ENCODE data around the gene ADGRD1. TPM values are rescaled to one million over a fixed set of nuclear protein-coding genes. Genes with fewer than 3 reads are reported as not detected.

Gene ADGRD1
- total RNA-seq, 1 donor from 2014 or later, result 1.0 TPM

- Mint-ChIP-seq H3K9me3 (ENCODE audit: unreplicated experiment) (peaks cover 5% of the 10 kb centered on the region), H3K36me3 (ENCODE audit: unreplicated experiment) (no peaks in the 10 kb centered on the region), H3K27ac (ENCODE audit: unreplicated experiment) (no peak overlapping the region), H3K27me3 (ENCODE audit: unreplicated experiment) (peaks cover 3% of the 10 kb centered on the region), H3K4me3 (ENCODE audit: unreplicated experiment) (no peak overlapping the region), H3K4me1 (ENCODE audit: unreplicated experiment) (peaks cover 7% of the 10 kb centered on the region)
- no peak for DNase-seq (ENCODE audit: extremely low spot score, unreplicated experiment)
- TF ChIP-seq, protein P1, sequence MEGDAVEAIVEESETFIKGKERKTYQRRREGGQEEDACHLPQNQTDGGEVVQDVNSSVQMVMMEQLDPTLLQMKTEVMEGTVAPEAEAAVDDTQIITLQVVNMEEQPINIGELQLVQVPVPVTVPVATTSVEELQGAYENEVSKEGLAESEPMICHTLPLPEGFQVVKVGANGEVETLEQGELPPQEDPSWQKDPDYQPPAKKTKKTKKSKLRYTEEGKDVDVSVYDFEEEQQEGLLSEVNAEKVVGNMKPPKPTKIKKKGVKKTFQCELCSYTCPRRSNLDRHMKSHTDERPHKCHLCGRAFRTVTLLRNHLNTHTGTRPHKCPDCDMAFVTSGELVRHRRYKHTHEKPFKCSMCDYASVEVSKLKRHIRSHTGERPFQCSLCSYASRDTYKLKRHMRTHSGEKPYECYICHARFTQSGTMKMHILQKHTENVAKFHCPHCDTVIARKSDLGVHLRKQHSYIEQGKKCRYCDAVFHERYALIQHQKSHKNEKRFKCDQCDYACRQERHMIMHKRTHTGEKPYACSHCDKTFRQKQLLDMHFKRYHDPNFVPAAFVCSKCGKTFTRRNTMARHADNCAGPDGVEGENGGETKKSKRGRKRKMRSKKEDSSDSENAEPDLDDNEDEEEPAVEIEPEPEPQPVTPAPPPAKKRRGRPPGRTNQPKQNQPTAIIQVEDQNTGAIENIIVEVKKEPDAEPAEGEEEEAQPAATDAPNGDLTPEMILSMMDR (IDR thresholded peaks at IDR 0.05), result no peak
These were observed 193.6 kb downstream of the ADGRD1 start for GRCh38 chr12:131147293-131147692.

DNA sequence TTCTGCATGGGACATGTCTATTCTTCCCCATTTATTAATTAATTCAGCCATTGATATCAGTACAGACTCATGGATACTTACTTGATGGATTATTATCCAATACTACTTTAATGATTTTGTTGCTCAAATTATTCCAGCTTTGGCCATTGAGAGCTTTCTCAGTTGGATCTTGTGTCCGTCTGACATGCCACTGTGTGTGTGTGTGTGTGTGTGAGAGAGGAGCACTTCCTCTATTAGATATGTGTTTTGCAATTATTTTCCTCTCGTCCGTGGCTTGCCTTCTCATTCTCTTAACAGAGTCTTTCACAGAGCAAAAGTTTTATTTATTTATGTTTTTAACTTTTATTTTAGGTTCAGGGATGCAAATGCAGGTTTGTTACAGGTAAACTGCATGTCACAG is 194.2 kb downstream of the ADGRD1 start:
- Mint-ChIP-seq H3K4me1 (ENCODE audit: unreplicated experiment) (peaks cover 5% of the 10 kb centered on the region), H3K27me3 (ENCODE audit: unreplicated experiment) (peaks cover 3% of the 10 kb centered on the region), H3K9me3 (ENCODE audit: unreplicated experiment) (peaks cover 5% of the 10 kb centered on the region), H3K36me3 (ENCODE audit: unreplicated experiment) (no peaks in the 10 kb centered on the region), H3K4me3 (ENCODE audit: unreplicated experiment) (no peak overlapping the region), H3K27ac (ENCODE audit: unreplicated experiment) (no peak overlapping the region)
- TF ChIP-seq, protein P1 (IDR thresholded peaks at IDR 0.05), result no peak
- DNase-seq (ENCODE audit: extremely low spot score, unreplicated experiment), result no peak

DNA sequence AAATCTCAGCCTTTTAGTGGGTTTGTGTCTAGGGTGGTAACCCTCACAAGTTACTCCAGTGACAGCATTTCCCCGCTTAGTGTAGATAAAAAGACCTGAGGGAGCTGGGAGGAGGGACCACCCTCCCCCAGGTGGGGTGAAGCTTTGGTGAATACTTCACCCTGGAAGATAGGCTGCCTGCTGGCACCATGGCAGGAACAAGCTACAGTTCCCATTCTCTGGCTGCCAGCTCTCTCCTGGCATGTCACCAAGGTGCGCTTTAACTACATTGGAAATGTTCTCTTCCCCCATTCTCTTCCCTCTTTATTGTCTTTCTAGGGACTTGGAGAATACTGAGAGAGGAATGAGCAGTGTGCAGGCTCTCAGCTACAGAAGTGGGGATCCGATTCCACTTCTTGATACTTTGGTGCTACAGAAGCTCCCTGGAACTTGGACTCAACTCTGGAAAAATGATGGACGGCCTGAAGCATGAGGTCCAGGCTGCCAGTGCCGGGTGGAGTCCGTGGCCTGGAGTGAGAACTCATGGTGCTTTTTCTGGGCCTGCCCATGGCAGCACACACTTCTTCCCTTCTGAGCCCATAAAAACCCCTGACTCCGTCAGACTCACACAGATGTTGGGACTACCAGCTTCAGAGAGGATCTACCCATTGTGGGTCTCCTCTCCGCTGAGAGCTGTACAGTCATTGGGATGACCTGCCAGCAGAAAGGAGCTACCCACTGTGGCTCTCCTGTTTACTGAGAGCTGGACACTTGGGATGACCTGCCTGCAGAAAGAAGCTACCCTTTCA is 198.0 kb downstream of the ADGRD1 start:
- TF ChIP-seq, protein P1 (IDR thresholded peaks at IDR 0.05), result no peak
- Mint-ChIP-seq H3K9me3 (ENCODE audit: unreplicated experiment) (peaks cover 5% of the 10 kb centered on the region), H3K4me1 (ENCODE audit: unreplicated experiment) (no peaks in the 10 kb centered on the region), H3K27ac (ENCODE audit: unreplicated experiment) (no peak overlapping the region), H3K27me3 (ENCODE audit: unreplicated experiment) (peaks cover 3% of the 10 kb centered on the region), H3K4me3 (ENCODE audit: unreplicated experiment) (no peak overlapping the region), H3K36me3 (ENCODE audit: unreplicated experiment) (no peaks in the 10 kb centered on the region)
- DNase-seq (ENCODE audit: extremely low spot score, unreplicated experiment), result peak; percentile 51

DNA sequence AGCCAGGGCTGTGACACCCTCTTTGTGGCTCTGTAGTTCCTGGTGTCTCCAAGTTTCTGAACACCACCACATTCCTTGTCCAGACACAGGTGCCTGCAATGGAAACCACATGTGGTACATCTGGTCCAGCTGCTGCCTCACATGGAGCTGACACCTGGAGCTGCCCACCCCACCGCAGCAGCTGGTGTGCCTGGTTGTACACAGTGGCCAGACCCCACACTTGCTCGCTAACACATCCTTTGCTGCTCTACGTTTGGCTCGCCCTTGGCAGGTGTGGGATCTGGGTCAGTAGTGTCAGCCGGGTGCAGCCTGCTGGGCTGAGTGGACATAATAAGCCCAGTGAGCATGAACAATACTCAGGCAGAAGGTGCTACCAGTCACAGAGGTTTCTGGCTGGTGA is 198.9 kb downstream of the ADGRD1 start:
- H3K27ac Mint-ChIP-seq (ENCODE audit: unreplicated experiment), result no peak overlapping the region
- no peak overlapping the region for H3K4me3 Mint-ChIP-seq (ENCODE audit: unreplicated experiment)
- H3K27me3 Mint-ChIP-seq (ENCODE audit: unreplicated experiment), result peaks cover 3% of the 10 kb centered on the region
- no peaks in the 10 kb centered on the region for H3K36me3 Mint-ChIP-seq (ENCODE audit: unreplicated experiment)
- TF ChIP-seq, protein P1 (IDR thresholded peaks at IDR 0.05), result no peak
- peaks cover 5% of the 10 kb centered on the region for H3K9me3 Mint-ChIP-seq (ENCODE audit: unreplicated experiment)
- no peaks in the 10 kb centered on the region for H3K4me1 Mint-ChIP-seq (ENCODE audit: unreplicated experiment)
- DNase-seq (ENCODE audit: extremely low spot score, unreplicated experiment), result peak; percentile 69

DNA sequence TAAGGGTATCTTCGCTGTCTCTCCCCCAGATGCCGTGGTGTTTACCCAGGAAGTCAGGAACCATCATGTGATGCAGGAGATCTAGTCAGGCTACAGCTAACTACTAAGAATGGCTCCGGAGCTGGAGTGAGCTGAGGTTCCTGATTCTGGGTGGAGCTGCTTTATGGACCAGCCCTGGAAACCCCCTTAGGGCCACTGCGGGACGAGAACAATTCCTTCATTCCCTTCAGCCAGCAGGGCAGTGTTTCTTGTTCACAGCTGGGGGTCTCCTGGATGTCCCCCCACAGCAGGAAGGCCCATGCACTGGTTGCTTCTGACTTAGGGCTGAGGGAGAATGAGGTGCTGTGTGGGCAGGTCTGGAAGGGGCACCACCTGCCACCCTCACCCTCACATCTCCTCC is 199.3 kb downstream of the ADGRD1 start:
- peak; percentile 34 for DNase-seq (ENCODE audit: extremely low spot score, unreplicated experiment)
- no peaks in the 10 kb centered on the region for H3K36me3 Mint-ChIP-seq (ENCODE audit: unreplicated experiment)
- peaks cover 5% of the 10 kb centered on the region for H3K9me3 Mint-ChIP-seq (ENCODE audit: unreplicated experiment)
- H3K27ac Mint-ChIP-seq (ENCODE audit: unreplicated experiment), result no peak overlapping the region
- H3K4me3 Mint-ChIP-seq (ENCODE audit: unreplicated experiment), result no peak overlapping the region
- peaks cover 3% of the 10 kb centered on the region for H3K27me3 Mint-ChIP-seq (ENCODE audit: unreplicated experiment)
- H3K4me1 Mint-ChIP-seq (ENCODE audit: unreplicated experiment), result no peaks in the 10 kb centered on the region
- TF ChIP-seq, protein P1 (IDR thresholded peaks at IDR 0.05), result no peak

All from osteocyte (in vitro differentiated cells).